Panc1 (cell line): ENCODE results near the gene C2orf69. TPM values are rescaled to one million over a fixed set of nuclear protein-coding genes. Genes with fewer than 3 reads are reported as not detected.

Experiments
- ATAC-seq: fragments of 200-7000 bp; cut with Tn5 transposase; 2 replicates; pipeline ENCODE4 v1.9.1; 2020; ENCODE audit warnings: mild to moderate bottlenecking, moderate library complexity
- BruUV-seq: library from RNA; stranded (reverse); fragments of 400-500 nt; replicated peaks from 2 replicates; lab custom pipeline; 2021; lab: Mats Ljungman, UMichigan
- CTCF ChIA-PET: fragments of 300-600 bp; sonication (Branson Sonifier 250); formaldehyde crosslinking; loops from one replicate; lab custom pipeline; 2022; ENCODE audit warnings: antibody characterized with exemption; lab: Charles Lee
- POLR2A ChIA-PET: fragments of 300-600 bp; sonication (Branson Sonifier 250); formaldehyde crosslinking; loops from one replicate; lab custom pipeline; 2022; ENCODE audit warnings: antibody characterized with exemption; lab: Charles Lee
- DNase-seq: peaks from one replicate; pipeline ENCODE4 v3.0.0-alpha.2; 2010; ENCODE audit warnings: low read depth, low spot score
- H3K27ac ChIP-seq: 2 replicates; pipeline ENCODE4 v1.5.1; 2011; ENCODE audit warnings: mild to moderate bottlenecking, low read length, inconsistent platforms
- H3K27me3 ChIP-seq: fragments of 200-500 bp; sonication (Bioruptor generic); 2 replicates; pipeline ENCODE4 v1.6.0; 2014; ENCODE audit warnings: low read length, inconsistent platforms; ENCODE audit not compliant: control insufficient read depth, insufficient read depth
- H3K36me3 ChIP-seq: fragments of 200-500 bp; sonication (Bioruptor generic); 2 replicates; pipeline ENCODE4 v1.5.1; 2014; ENCODE audit warnings: inconsistent platforms, mild to moderate bottlenecking, low read length, moderate library complexity; ENCODE audit not compliant: control insufficient read depth, insufficient read depth
- H3K4me1 ChIP-seq: 2 replicates; pipeline ENCODE4 v1.5.1; 2011; ENCODE audit warnings: inconsistent platforms, mild to moderate bottlenecking, low read length, moderate library complexity; ENCODE audit not compliant: control insufficient read depth, insufficient read depth
- H3K4me3 ChIP-seq, 2 experiments: 2 replicates each; pipeline ENCODE4 v1.5.1; 2011 to 2012; ENCODE audit warnings: low read depth in 2 of 2, low read length in 2 of 2, mild to moderate bottlenecking in 2 of 2, inconsistent platforms in 1 of 2, moderate library complexity in 1 of 2
- H3K9me3 ChIP-seq: fragments of 200-500 bp; sonication (Bioruptor generic); 2 replicates; pipeline ENCODE4 v1.5.1; 2014; ENCODE audit warnings: low read depth, mild to moderate bottlenecking, inconsistent platforms, low read length, moderate library complexity; ENCODE audit not compliant: control insufficient read depth, insufficient read depth
- CTCF ChIP-seq: fragments of 450-650 bp; IDR thresholded peaks from 2 replicates; pipeline ENCODE4 v1.5.1; 2017; ENCODE audit warnings: mild to moderate bottlenecking
- POLR2AphosphoS5 ChIP-seq: IDR thresholded peaks from 2 replicates; pipeline ENCODE4 v1.6.1; 2012; ENCODE audit warnings: mild to moderate bottlenecking, low read depth, low read length, moderate library complexity
- REST ChIP-seq, 2 experiments: IDR thresholded peaks; 2 replicates each; pipeline ENCODE4 v1.6.1; 2011 to 2012; ENCODE audit warnings: low read depth in 2 of 2, control low read depth in 1 of 2, low read length in 1 of 2, mild to moderate bottlenecking in 1 of 2, moderate library complexity in 1 of 2; ENCODE audit not compliant: insufficient read depth in 1 of 2
- SIN3A ChIP-seq: IDR thresholded peaks from 2 replicates; pipeline ENCODE4 v1.6.1; 2012; ENCODE audit warnings: low read depth, mild to moderate bottlenecking, low read length, moderate library complexity, borderline replicate concordance; ENCODE audit not compliant: insufficient read depth
- TCF7L2 ChIP-seq: IDR thresholded peaks from 2 replicates; pipeline ENCODE4 v1.6.1; 2011; ENCODE audit warnings: mild to moderate bottlenecking, low read depth, low read length, inconsistent platforms
- in situ Hi-C: cut with HindIII; loops from 2 replicates; pipeline ENCODE4 v1.10.0; 2016; ENCODE audit warnings: low sequenced_read_pairs, low pct_unique_long_range_greater_than_20kb
- intact Hi-C: fragments of 100-400 bp; cut with micrococcal nuclease; formaldehyde crosslinking; loops from one replicate; pipeline ENCODE4 v1.10.0; 2022; ENCODE audit not compliant: unreplicated experiment
- total RNA-seq: library from RNA; stranded (reverse); gene quantifications from one replicate; pipeline ENCODE4 v1.2.1, GENCODE V29; 2021; ENCODE audit not compliant: unreplicated experiment

Gene C2orf69
- total RNA-seq, 1 experiment from 2014 or later: 21.8 TPM

DNA sequence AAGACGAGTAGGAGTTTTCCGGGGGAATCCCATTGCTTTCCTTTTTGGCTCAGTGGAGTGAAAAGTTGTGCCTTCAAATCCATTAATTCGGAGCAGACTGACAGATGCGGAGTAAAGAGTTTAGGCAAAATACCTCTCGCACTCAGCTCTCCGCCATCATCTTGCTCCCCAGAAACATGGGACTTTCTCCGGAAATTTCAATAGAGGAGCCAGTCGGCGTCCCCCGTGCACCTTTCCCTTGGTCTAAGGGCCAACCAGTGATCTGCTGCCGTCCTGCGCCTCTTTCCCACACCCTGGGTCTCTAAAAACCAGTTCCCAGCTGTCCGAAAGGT, 43.9 kb downstream of the C2orf69 start:
- TF ChIP-seq POLR2AphosphoS5 (no peak), REST (IDR thresholded peaks at IDR 0.05; ENCODE audit: insufficient read depth in 1 of 2, low read depth in 2 of 2, low read length in 1 of 2) (no peak), TCF7L2 (no peak), SIN3A (no peak), CTCF (no peak)
- DNase-seq: no peak
- Histone ChIP-seq H3K27ac (peak overlapping the region; percentile 98), H3K9me3 (no peaks in the 10 kb centered on the region), H3K4me3 (peak overlapping the region; percentile 77 to 97), H3K4me1 (peaks cover 5% of the 10 kb centered on the region), H3K27me3 (no peaks in the 10 kb centered on the region), H3K36me3 (peaks cover 20% of the 10 kb centered on the region)
- in situ Hi-C loops: no loop called here
- intact Hi-C loops: no loop called here
- POLR2A ChIA-PET: interaction anchor here (0.6 kb wide), 2 partner anchors 42 to 546 kb away, joined by 3 to 6 read pairs; no protein-coding TSS in a partner anchor
- peak; percentile 75 for ATAC-seq
- TSS peak; percentile 78 for BruUV-seq
- CTCF ChIA-PET: no interaction called here

- ATAC-seq (peak; percentile 93), DNase-seq (no peak)
- H3K9me3 ChIP-seq: no peaks in the 10 kb centered on the region
- peak within 1 kb of the TSS; percentile 98 for H3K27ac ChIP-seq
- H3K4me3 ChIP-seq: peak within 1 kb of the TSS; percentile 77 to 97
- TF ChIP-seq CTCF (no peak), SIN3A (no peak), TCF7L2 (peak; percentile 64; the same call in 1 of the 2 replicates), REST (IDR thresholded peaks at IDR 0.05; ENCODE audit: insufficient read depth in 1 of 2, low read depth in 2 of 2, low read length in 1 of 2) (peak in 1 of 2 experiments; percentile 51; a peak in 2 of 4 replicates), POLR2AphosphoS5 (peak; percentile 87)
- peaks cover 23% of the 10 kb centered on the region for H3K36me3 ChIP-seq
- ChIA-PET CTCF (no interaction called here), POLR2A (interaction anchor here (0.6 kb wide), 2 partner anchors 43 to 547 kb away, joined by 3 to 6 read pairs; no protein-coding TSS in a partner anchor)
- intact Hi-C loops (no loop called here), in situ Hi-C loops (no loop called here)
- BruUV-seq: no TSS peak
- no peaks in the 10 kb centered on the region for H3K27me3 ChIP-seq
- H3K4me1 ChIP-seq: peaks cover 5% of the 10 kb centered on the region
Observed at GRCh38 chr2:199955339-199956061, 44.4 kb downstream of the C2orf69 start, which contains the start of the genes MAIP1 and TYW5. Gene MAIP1, plus strand, starts transcription at chr2:199955582. Its CDS starts 217 bp downstream, at chr2:199955799. Gene TYW5, minus strand, starts transcription at chr2:199955491. Its CDS starts 21 bp downstream, at chr2:199955470.
